NOMO-1 treated with DMSO at 0.1 percent for 48 hours (cell line): ENCODE data around the gene KRTAP4-2.
"Not testable (repeated sequence)": the region's sequence is repeated elsewhere in the genome, so short reads cannot be mapped to it uniquely, and the experiment has no call there.

Experiments used
- DNase-seq: peaks from one replicate; lab custom pipeline; 2025; ENCODE audit not compliant: unreplicated experiment; lab: John Stamatoyannopoulos, UW

The KRTAP4-2 gene

DNA sequence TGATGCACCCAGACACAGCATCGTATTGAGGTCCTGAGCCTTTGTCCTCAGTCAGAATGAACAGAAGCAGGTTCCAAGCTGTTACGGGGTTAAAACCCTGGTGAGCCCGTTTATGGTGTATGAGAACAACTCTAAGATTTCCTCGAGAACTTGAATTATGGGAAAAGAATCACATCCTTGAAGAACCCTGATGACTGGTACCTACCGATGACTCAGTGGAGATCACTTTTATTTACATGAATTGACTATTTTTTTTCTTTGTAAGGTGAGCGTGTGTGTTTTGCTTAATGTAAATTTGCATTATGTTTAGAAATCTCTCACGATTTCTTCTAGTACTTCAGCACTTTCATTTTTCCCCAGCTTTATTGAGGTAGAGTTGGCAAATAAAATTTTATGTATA is 14.2 kb downstream of the KRTAP4-2 start:
- no peak for DNase-seq

DNA sequence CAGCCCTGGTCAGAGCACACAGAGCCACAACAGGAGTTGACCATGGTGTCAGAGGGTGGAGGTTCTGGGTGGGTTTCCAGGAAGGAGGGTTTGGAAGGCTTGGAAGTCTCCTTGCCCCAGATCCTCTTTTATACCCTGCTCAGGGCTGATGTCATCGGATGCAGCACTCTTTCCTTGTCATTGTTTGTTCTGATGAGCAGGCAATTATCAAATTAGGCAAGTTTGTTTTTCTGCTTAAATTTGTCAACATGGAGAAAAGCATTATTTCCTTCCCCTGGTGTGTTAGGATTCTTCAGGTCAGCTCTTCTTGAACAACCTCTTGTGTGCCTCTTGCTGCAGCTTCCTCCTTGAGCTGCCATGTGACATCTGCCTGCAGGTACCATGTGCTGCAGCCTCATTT is 17.4 kb downstream of the KRTAP4-2 start, which contains the start of gene KRTAP4-4:
Gene KRTAP4-4 (minus strand): TSS at position 101 of the 400 bp plus-strand sequence. CDS start 57 bp downstream, at position 44.
- DNase-seq, result no peak

GRCh38 chr17:41160190-41160589 is 17.8 kb downstream of the KRTAP4-2 start:
- DNase-seq, result not testable (repeated sequence)

GRCh38 chr17:41153856-41154255 is 24.2 kb downstream of the KRTAP4-2 start:
- DNase-seq, result no peak

GRCh38 chr17:41151525-41151924 is 26.5 kb downstream of the KRTAP4-2 start:
- no peak for DNase-seq

GRCh38 chr17:41150026-41150425 is 28.0 kb downstream of the KRTAP4-2 start:
- no peak for DNase-seq

DNA sequence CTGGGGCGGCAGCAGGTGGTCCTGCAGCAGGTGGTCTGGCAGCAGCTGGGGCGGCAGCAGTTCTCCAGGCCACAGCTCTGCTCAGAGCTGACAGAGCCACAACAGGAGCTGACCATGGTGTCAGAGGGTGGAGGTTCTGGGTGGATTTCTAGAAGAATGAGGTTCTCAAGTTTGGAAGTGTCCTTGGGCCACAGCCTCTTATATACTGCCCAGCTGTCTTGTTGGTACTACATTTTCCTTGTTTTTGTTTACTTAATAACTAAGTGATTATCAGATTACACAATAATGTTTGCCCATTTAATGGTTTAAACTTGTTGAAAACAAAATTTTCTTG is 28.4 kb downstream of the KRTAP4-2 start, which contains the start of gene KRTAP4-5:
Gene KRTAP4-5 (minus strand): TSS at position 174 of the 334 bp plus-strand sequence. CDS start 58 bp downstream, at position 116.
- DNase-seq, result no peak

- not testable (repeated sequence) for DNase-seq
These were observed 28.9 kb downstream of the KRTAP4-2 start for GRCh38 chr17:41148971-41149651.

DNA sequence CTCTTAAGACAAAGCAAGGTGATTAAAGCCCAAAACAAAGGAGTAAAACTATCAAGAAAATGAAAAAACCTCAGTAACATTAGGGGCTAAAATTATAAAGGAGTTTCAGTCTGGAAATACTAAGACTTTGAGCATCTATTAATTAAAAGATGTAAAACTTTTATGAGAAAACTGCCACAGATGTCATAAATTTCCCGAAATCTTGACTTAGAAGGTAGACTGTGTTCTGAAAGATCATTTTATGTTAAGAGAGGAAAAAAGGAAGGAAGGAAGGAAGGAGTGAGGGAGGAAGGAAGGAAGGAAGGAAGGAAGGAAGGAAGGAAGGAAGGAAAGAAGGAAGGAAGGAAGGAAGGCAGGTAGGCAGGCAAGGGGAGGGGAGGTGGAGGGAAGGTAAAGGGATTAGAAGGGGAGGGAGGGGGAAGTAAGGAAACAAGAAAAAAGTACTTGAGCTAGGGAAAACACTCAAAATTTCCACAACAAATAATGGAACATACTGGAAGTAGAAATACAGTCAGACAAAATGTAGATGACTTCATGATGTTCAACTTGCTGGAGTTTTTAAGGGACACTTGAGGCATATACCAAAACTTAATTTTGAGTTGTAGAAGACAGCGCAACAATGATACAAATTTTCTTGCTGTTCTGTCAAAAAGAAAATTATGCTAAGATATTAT is 30.4 kb downstream of the KRTAP4-2 start:
- DNase-seq, result no peak

GRCh38 chr17:41145261-41145660 is 32.8 kb downstream of the KRTAP4-2 start:
- DNase-seq, result no peak

- no peak for DNase-seq
These were observed 33.2 kb downstream of the KRTAP4-2 start for GRCh38 chr17:41144846-41145245.

DNA sequence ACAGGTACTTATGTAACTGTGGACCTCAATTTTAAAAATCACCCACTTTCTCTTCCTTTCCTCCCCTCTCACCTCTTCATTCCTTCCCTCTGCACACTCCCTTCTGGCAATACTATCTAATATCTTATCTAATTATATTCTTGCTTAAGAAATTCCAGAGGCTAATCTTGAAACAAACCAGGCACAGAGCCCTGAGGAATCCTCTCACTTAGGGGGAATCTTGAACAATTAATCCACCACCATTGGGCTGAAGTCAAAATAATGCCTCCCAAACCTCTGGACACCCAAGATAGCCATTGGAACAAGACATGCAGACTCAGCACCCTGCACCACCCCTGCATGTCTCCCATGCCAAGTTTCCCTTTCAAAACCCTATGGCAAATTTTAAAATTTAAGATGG is 36.7 kb downstream of the KRTAP4-2 start:
- no peak for DNase-seq

GRCh38 chr17:41140360-41141131 is 37.5 kb downstream of the KRTAP4-2 start, which contains the start of gene KRTAP4-6:
Gene KRTAP4-6, minus strand, starts transcription at chr17:41140544. Its CDS starts 57 bp downstream, at chr17:41140487.
- no peak for DNase-seq

- not testable (repeated sequence) for DNase-seq
These were observed 38.2 kb downstream of the KRTAP4-2 start for GRCh38 chr17:41139865-41140264.

DNA sequence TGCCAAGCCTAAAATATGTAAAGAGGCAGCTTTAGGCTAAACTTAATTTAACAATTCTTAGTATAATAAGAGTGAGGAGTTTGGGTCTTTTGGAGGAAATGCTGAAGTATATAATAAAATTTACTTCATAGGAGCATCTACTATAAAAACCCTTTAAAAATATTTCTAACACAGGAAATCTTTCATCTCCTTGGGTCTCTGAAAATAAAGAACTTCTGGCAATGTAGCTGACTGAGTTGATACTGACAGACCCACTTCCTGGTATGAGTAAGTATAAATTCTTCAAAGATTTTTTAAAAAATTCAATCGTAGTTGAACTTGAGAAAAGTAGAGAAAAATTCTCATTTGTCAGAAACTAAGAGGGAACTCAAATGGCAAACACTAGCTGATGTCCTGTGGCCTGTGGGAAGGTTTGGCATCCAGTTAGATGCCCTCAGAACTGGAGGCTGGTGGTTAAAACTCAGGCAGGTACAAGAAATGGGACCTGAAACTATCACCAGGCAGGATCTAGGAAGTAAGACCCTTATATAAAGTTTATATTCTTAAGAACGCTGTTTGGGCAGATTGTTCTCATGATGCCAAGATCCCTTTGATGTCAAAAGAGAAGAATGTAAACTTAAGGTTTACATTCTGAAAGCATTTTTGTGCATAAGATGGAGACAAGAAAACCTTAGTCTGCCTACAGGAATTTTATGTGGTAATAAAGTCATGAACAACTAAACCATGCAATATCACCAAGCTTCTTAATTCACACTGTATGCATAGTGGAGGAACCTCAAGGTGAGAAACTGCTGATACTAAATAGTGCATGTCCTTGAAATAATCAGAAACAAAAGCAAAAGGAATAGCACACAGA is 43.9 kb downstream of the KRTAP4-2 start:
- no peak for DNase-seq

DNA sequence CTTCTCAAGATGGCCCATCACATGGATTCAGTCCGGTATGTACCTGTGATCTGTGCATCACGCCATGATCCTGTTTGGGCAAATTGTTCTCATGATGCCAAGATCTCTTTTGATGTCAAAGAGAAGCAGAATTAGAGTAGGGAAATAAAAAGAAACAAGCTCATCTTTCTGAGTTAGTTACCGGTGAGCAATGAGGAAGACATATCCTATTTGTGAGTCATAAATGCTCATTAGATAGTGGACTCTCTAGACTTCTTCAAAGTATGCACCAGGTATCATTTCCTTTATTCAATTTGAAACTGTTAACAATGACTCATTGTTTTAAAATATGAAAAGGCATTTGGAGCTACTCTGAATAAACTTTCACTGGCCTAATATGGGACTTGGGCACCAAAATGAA is 46.0 kb downstream of the KRTAP4-2 start:
- peak; percentile 35 for DNase-seq
